HepG2 (cell line): ENCODE data around the gene M1AP. TPM values are rescaled to one million over a fixed set of nuclear protein-coding genes. Genes with fewer than 3 reads are reported as not detected.

Experiments
- CTCF ChIP-seq: sonication (generic); formaldehyde crosslinking; IDR thresholded peaks from 2 replicates; pipeline ENCODE4 v1.5.0; 2020; ENCODE audit warnings: mild to moderate bottlenecking, missing genetic modification reagents, moderate library complexity
- E2F5 ChIP-seq: sonication (generic); formaldehyde crosslinking; conservative IDR thresholded peaks from 2 replicates; pipeline ENCODE4 v1.4.0; 2020; ENCODE audit warnings: missing genetic modification reagents
- FOXC1 ChIP-seq: sonication (generic); formaldehyde crosslinking; IDR thresholded peaks from 2 replicates; pipeline ENCODE4 v1.8.0; 2022; ENCODE audit warnings: mild to moderate bottlenecking, missing genetic modification reagents, borderline replicate concordance
- FOXK2 ChIP-seq: fragments of 450-650 bp; IDR thresholded peaks from 2 replicates; pipeline ENCODE4 v1.6.1; 2016
- GFI1 ChIP-seq: sonication (generic); formaldehyde crosslinking; IDR thresholded peaks from 2 replicates; pipeline ENCODE4 v1.5.0; 2020; ENCODE audit warnings: missing genetic modification reagents, mild to moderate bottlenecking, borderline replicate concordance
- IKZF5 ChIP-seq: IDR thresholded peaks from 2 replicates; pipeline ENCODE4 v1.6.1; 2018; ENCODE audit warnings: missing genetic modification reagents, mild to moderate bottlenecking, missing compliant biosample characterization
- MAFF ChIP-seq: IDR thresholded peaks from 2 replicates; pipeline ENCODE4 v1.6.1; 2011; ENCODE audit warnings: low read depth, low read length, improper control_type of control experiment
- MAFG ChIP-seq: sonication (generic); formaldehyde crosslinking; IDR thresholded peaks from 2 replicates; pipeline ENCODE4 v1.5.1; 2020; ENCODE audit warnings: mild to moderate bottlenecking, missing genetic modification reagents
- MBNL3 ChIP-seq: fragments of 250-450 bp; sonication (Bioruptor Pico); conservative IDR thresholded peaks from 2 replicates; pipeline ENCODE4 v1.8.0; 2022; ENCODE audit warnings: mild to moderate bottlenecking, inconsistent platforms
- MEIS1 ChIP-seq: sonication (generic); formaldehyde crosslinking; IDR thresholded peaks from 2 replicates; pipeline ENCODE4 v1.9.0; 2021; ENCODE audit warnings: mild to moderate bottlenecking, missing genetic modification reagents, moderate library complexity, borderline replicate concordance
- PAWR ChIP-seq: sonication (generic); formaldehyde crosslinking; IDR thresholded peaks from 2 replicates; pipeline ENCODE4 v1.4.0; 2020; ENCODE audit warnings: missing genetic modification reagents, mild to moderate bottlenecking, borderline replicate concordance
- TEAD2 ChIP-seq: sonication (generic); formaldehyde crosslinking; IDR thresholded peaks from 2 replicates; pipeline ENCODE4 v1.9.0; 2021; ENCODE audit warnings: missing genetic modification reagents
- ZBTB34 ChIP-seq: sonication (generic); formaldehyde crosslinking; IDR thresholded peaks from 2 replicates; pipeline ENCODE4 v1.8.0; 2022; ENCODE audit warnings: mild to moderate bottlenecking, missing genetic modification reagents
- ZNF350 ChIP-seq: sonication (generic); formaldehyde crosslinking; IDR thresholded peaks from 2 replicates; pipeline ENCODE4 v1.4.0; 2020; ENCODE audit warnings: mild to moderate bottlenecking, low read depth, missing genetic modification reagents, borderline replicate concordance
- ZNF569 ChIP-seq: sonication (generic); formaldehyde crosslinking; IDR thresholded peaks from 2 replicates; pipeline ENCODE4 v1.5.0; 2020; ENCODE audit warnings: mild to moderate bottlenecking, missing genetic modification reagents, moderate library complexity, borderline replicate concordance
- ZNF615 ChIP-seq: sonication (generic); formaldehyde crosslinking; IDR thresholded peaks from 2 replicates; pipeline ENCODE4 v1.5.0; 2020; ENCODE audit warnings: mild to moderate bottlenecking, missing genetic modification reagents, borderline replicate concordance
- ZNF720 ChIP-seq: sonication (generic); formaldehyde crosslinking; IDR thresholded peaks from 2 replicates; pipeline ENCODE4 v1.4.0; 2020; ENCODE audit warnings: missing genetic modification reagents
- ZNF761 ChIP-seq: sonication (generic); formaldehyde crosslinking; conservative IDR thresholded peaks from 2 replicates; pipeline ENCODE4 v1.4.0; 2020; ENCODE audit warnings: mild to moderate bottlenecking, missing genetic modification reagents
- ZNF780A ChIP-seq: sonication (generic); formaldehyde crosslinking; IDR thresholded peaks from 2 replicates; pipeline ENCODE4 v1.8.0; 2022; ENCODE audit warnings: mild to moderate bottlenecking, missing genetic modification reagents, moderate library complexity
- ZNF891 ChIP-seq: sonication (generic); formaldehyde crosslinking; IDR thresholded peaks from 2 replicates; pipeline ENCODE4 v1.5.0; 2020; ENCODE audit warnings: mild to moderate bottlenecking, missing genetic modification reagents
- ZXDC ChIP-seq: sonication (generic); formaldehyde crosslinking; IDR thresholded peaks from 2 replicates; pipeline ENCODE4 v1.5.0; 2020; ENCODE audit warnings: mild to moderate bottlenecking, missing genetic modification reagents
- polyA plus RNA-seq, 8 experiments: library from polyadenylated mRNA; depleted of rRNA in 3 of 8; stranded (reverse) in 7 of 8; unstranded in 1 of 8; fragments of >200 nt; fragmentation: Illumina TruSeq in 4 of 8; extraction: Trizol in 4 of 8; gene quantifications; 2 replicates each; pipeline versions ENCODE4 v1.2.1 to v1.2.3, GENCODE V29; 2011 to 2016; ENCODE audit warnings: low read depth in 4 of 8, missing spikeins in 1 of 8, mixed read lengths in 1 of 8; ENCODE audit not compliant: insufficient read depth in 1 of 8
- total RNA-seq, 5 experiments: library from RNA; depleted of rRNA; stranded (reverse); fragments of >200 nt; fragmentation: Illumina TruSeq; extraction: Trizol; gene quantifications; 2 replicates each; pipeline ENCODE4 v1.2.3, GENCODE V29; 2016; ENCODE audit warnings: low read depth in 1 of 5

The M1AP gene
- total and polyA plus RNA-seq, 2 of the 13 experiments (the other 11 are each of a cell fraction or from before 2014, with no cell fraction given): not detected

- no peak for TF ChIP-seq ZXDC
- TF ChIP-seq TEAD2 (CRISPR knock-in tag): no peak
- no peak for TF ChIP-seq MEIS1
- TF ChIP-seq MAFG: no peak
- TF ChIP-seq IKZF5 (CRISPR knock-in tag): peak; percentile 75; the same call in 1 of the 2 replicates
- peak; percentile 69; the same call in 1 of the 2 replicates for TF ChIP-seq FOXK2
- no peak for TF ChIP-seq ZBTB34 (CRISPR knock-in tag)
- 0 out of 2 replicates have a peak, but pooled peaks have one; percentile 26 for TF ChIP-seq ZNF891 (CRISPR knock-in tag)
- no peak for TF ChIP-seq ZNF780A (CRISPR knock-in tag)
- TF ChIP-seq MBNL3 (CRISPR knock-in tag): no peak
- TF ChIP-seq PAWR (CRISPR knock-in tag): no peak
- 0 out of 2 replicates have a peak, but pooled peaks have one; percentile 14 for TF ChIP-seq MAFF
- TF ChIP-seq ZNF761 (CRISPR knock-in tag): no peak
- no peak for TF ChIP-seq GFI1 (CRISPR knock-in tag)
- TF ChIP-seq CTCF: no peak
- TF ChIP-seq E2F5 (CRISPR knock-in tag): no peak
- no peak for TF ChIP-seq ZNF720 (CRISPR knock-in tag)
- 0 out of 2 replicates have a peak, but pooled peaks have one; percentile 68 for TF ChIP-seq ZNF569
- no peak for TF ChIP-seq ZNF615 (CRISPR knock-in tag)
- TF ChIP-seq FOXC1 (CRISPR knock-in tag): no peak; the same call in 1 of the 2 replicates
- TF ChIP-seq ZNF350 (CRISPR knock-in tag): 0 out of 2 replicates have a peak, but pooled peaks have one; percentile 46
Measured at GRCh38 chr2:74525717-74526648, 122.1 kb downstream of the M1AP start, which contains the start of gene DQX1 (continued).
